K562 (cell line): Measurements from ENCODE around the gene USP24. TPM values are rescaled to one million over a fixed set of nuclear protein-coding genes. Genes with fewer than 3 reads are reported as not detected.

Source experiments
- ATAC-seq: fragments of 200-7000 bp; cut with Tn5 transposase; 3 replicates; pipeline ENCODE4 v1.9.1; 2020; ENCODE audit warnings: moderate library complexity
- BruUV-seq: library from RNA; stranded (reverse); fragments of 400-500 nt; replicated peaks from 2 replicates; lab custom pipeline; 2021; lab: Mats Ljungman, UMichigan
- CTCF ChIA-PET: fragments of 300-600 bp; formaldehyde crosslinking; extraction: SDS; loops from one replicate; lab custom pipeline; 2021; ENCODE audit warnings: low intra/inter-chr PET ratio; lab: Yijun Ruan, JAX
- POLR2A ChIA-PET: fragments of 300-600, 350-650 bp; sonication (Branson Sonifier 250); formaldehyde crosslinking; extraction: SDS; loops from one replicate; lab custom pipeline; 2021; ENCODE audit warnings: antibody characterized with exemption, inconsistent platforms; lab: Yijun Ruan, JAX
- DNase-seq, 4 experiments: peaks; one replicate each; pipeline versions ENCODE4 v3.0.0 to v3.0.0-alpha.2; 2011 to 2018; ENCODE audit warnings: low spot score in 3 of 4, mixed read lengths in 3 of 4; ENCODE audit errors: extremely low read depth in 1 of 4
- FAIRE-seq: peaks from 2 replicates; lab custom pipeline; 2011; peaks lifted over from hg19 to GRCh38; lab: Jason Lieb, UNC
- H2AFZ ChIP-seq: 2 replicates; pipeline ENCODE4 v1.6.0; 2011; ENCODE audit warnings: low read depth, low read length, control low read depth, inconsistent platforms
- H3K27ac ChIP-seq: fragments of 200-600 bp; 3 replicates; pipeline ENCODE4 v1.8.0; 2011; ENCODE audit warnings: low read depth, mild to moderate bottlenecking, control low read depth, inconsistent platforms, low read length, moderate library complexity, mixed read lengths; ENCODE audit errors: extremely low read depth
- H3K27me3 ChIP-seq, 2 experiments: fragments of 300-600 bp in 1 of 2; 2 replicates in 1 of 2; 3 replicates in 1 of 2; pipeline versions ENCODE4 v1.6.0 to v1.8.0; 2011; ENCODE audit warnings: inconsistent platforms in 2 of 2, low read length in 2 of 2, mild to moderate bottlenecking in 1 of 2, mixed read lengths in 1 of 2, moderate library complexity in 1 of 2; ENCODE audit not compliant: control insufficient read depth in 2 of 2, insufficient read depth in 2 of 2
- H3K36me3 ChIP-seq: fragments of 300-600 bp; 3 replicates; pipeline ENCODE4 v1.8.0; 2011; ENCODE audit warnings: mild to moderate bottlenecking, low read length, inconsistent platforms; ENCODE audit not compliant: control insufficient read depth, insufficient read depth
- H3K4me1 ChIP-seq, 2 experiments: fragments of 200-600 bp in 1 of 2; replicated peaks in 1 of 2; 2 replicates in 1 of 2; 3 replicates in 1 of 2; pipeline versions ENCODE4 v1.5.1 to v1.8.0; 2011; ENCODE audit warnings: inconsistent platforms in 2 of 2, low read length in 2 of 2, mild to moderate bottlenecking in 1 of 2, mixed read lengths in 1 of 2, moderate library complexity in 1 of 2; ENCODE audit not compliant: control insufficient read depth in 2 of 2, insufficient read depth in 2 of 2
- H3K4me2 ChIP-seq: 2 replicates; pipeline ENCODE4 v1.6.1; 2011; ENCODE audit warnings: low read length, control low read depth, inconsistent platforms, mixed read lengths; ENCODE audit not compliant: insufficient read depth
- H3K4me3 ChIP-seq: fragments of 200-600 bp; sonication (generic), shearing (Covaris generic); 2 replicates; pipeline ENCODE4 v1.5.1; 2016; ENCODE audit warnings: control low read depth, inconsistent platforms
- H3K79me2 ChIP-seq: fragments of 200-600 bp; 3 replicates; pipeline ENCODE4 v1.8.0; 2011; ENCODE audit warnings: low read length, inconsistent platforms; ENCODE audit not compliant: control insufficient read depth, insufficient read depth
- H3K9ac ChIP-seq, 2 experiments: 2 replicates each; pipeline versions ENCODE4 v1.6.0 to v1.6.1; 2011; ENCODE audit warnings: low read depth in 2 of 2, low read length in 2 of 2, control low read depth in 1 of 2, inconsistent platforms in 1 of 2, mild to moderate bottlenecking in 1 of 2, mixed read lengths in 1 of 2; ENCODE audit not compliant: insufficient read depth in 1 of 2
- H3K9me1 ChIP-seq: one replicate; pipeline ENCODE4 v1.6.0; 2011; ENCODE audit warnings: inconsistent platforms, mild to moderate bottlenecking, low read length, moderate library complexity; ENCODE audit not compliant: control insufficient read depth, insufficient read depth
- H3K9me3 ChIP-seq: replicated peaks from 2 replicates; pipeline ENCODE4 v1.5.1; 2011; ENCODE audit warnings: low read depth, low read length, inconsistent platforms; ENCODE audit not compliant: control insufficient read depth, insufficient read depth
- H4K20me1 ChIP-seq: replicated peaks from 2 replicates; pipeline ENCODE4 v1.6.1; 2011; ENCODE audit warnings: low read length, inconsistent platforms, mixed read lengths; ENCODE audit not compliant: control insufficient read depth, insufficient read depth
- DLX4 ChIP-seq: fragments of 250-450 bp; sonication (Bioruptor Pico); IDR thresholded peaks from 2 replicates; pipeline ENCODE4 v1.6.1; 2021; ENCODE audit warnings: mild to moderate bottlenecking
- E2F4 ChIP-seq: sonication (generic); formaldehyde crosslinking; IDR thresholded peaks from 2 replicates; pipeline ENCODE4 v1.8.0; 2022; ENCODE audit warnings: mild to moderate bottlenecking, low read depth, missing genetic modification reagents
- FOSL1 ChIP-seq: fragments of 200-800 bp; sonication (Bioruptor generic); conservative IDR thresholded peaks from 2 replicates; pipeline ENCODE4 v1.6.1; 2016; ENCODE audit warnings: missing genetic modification characterization, missing compliant biosample characterization
- HMG20A ChIP-seq: fragments of 450-650 bp; formaldehyde crosslinking; conservative IDR thresholded peaks from 2 replicates; pipeline ENCODE4 v1.4.0; 2020; ENCODE audit warnings: mild to moderate bottlenecking, mixed read lengths
- KDM1A ChIP-seq, 2 experiments: fragments of 450-650 bp; IDR thresholded peaks; 2 replicates each; pipeline ENCODE4 v1.6.1; 2016; ENCODE audit warnings: mild to moderate bottlenecking in 2 of 2
- PHTF2 ChIP-seq: fragments of 250-450 bp; sonication (Bioruptor Pico); IDR thresholded peaks from 2 replicates; pipeline ENCODE4 v1.5.0; 2021; ENCODE audit warnings: mild to moderate bottlenecking
- RFX7 ChIP-seq: fragments of 250-450 bp; sonication (Bioruptor Pico); IDR thresholded peaks from 2 replicates; pipeline ENCODE4 v1.5.1; 2021; ENCODE audit warnings: mild to moderate bottlenecking
- SIRT6 ChIP-seq: IDR thresholded peaks from one replicate; pipeline ENCODE4 v1.6.1; 2012; ENCODE audit warnings: low read depth, mild to moderate bottlenecking, control low read depth, inconsistent platforms, low read length, moderate library complexity
- TEAD2 ChIP-seq: fragments of 450-650 bp; IDR thresholded peaks from 2 replicates; pipeline ENCODE4 v1.6.1; 2016; ENCODE audit warnings: missing genetic modification characterization, control low read depth, missing compliant biosample characterization
- TGIF2 ChIP-seq: sonication (generic); formaldehyde crosslinking; IDR thresholded peaks from 2 replicates; pipeline ENCODE4 v1.8.1; 2022; ENCODE audit warnings: mild to moderate bottlenecking, missing genetic modification reagents, moderate library complexity
- ZBTB5 ChIP-seq: fragments of 450-650 bp; IDR thresholded peaks from 2 replicates; pipeline ENCODE4 v1.6.1; 2017; ENCODE audit warnings: antibody characterized with exemption
- ZNF551 ChIP-seq: fragments of 250-450 bp; sonication (Bioruptor Pico); IDR thresholded peaks from 2 replicates; pipeline ENCODE4 v1.5.0; 2021; ENCODE audit warnings: mild to moderate bottlenecking, moderate library complexity
- WGBS: fragments of 100-300 bp; shearing (Covaris generic); methylation state at CpG from one replicate; pipeline ENCODE4 v1.1.6; 2016; ENCODE audit warnings: low coverage, mixed read lengths; ENCODE audit not compliant: insufficient coverage; ENCODE audit errors: missing lambda C conversion rate; 5-methylcytosine and 5-hydroxymethylcytosine counted together
- in situ Hi-C: fragments of 300-500 bp; cut with MboI; formaldehyde crosslinking; loops from 4 replicates; pipeline ENCODE4 v1.15.0; 2018; ENCODE audit warnings: inconsistent platforms, mixed read lengths
- intact Hi-C: fragments of 100-400 bp; cut with micrococcal nuclease; formaldehyde crosslinking; loops from 2 replicates; pipeline ENCODE4 v1.14.2; 2022
- polyA plus RNA-seq, 8 experiments: library from polyadenylated mRNA; depleted of rRNA in 4 of 8; stranded (reverse) in 5 of 8; unstranded in 3 of 8; fragments of >200 nt; fragmentation: Nextera tagmentation in 2 of 8; fragmentation: Illumina TruSeq in 1 of 8; extraction: Ambion mirVana in 2 of 8; extraction: Trizol in 1 of 8; gene quantifications; 2 replicates each; pipeline versions ENCODE4 v1.2.1 to v1.2.3, GENCODE V29; 2011 to 2014; ENCODE audit warnings: inconsistent platforms in 1 of 8, missing spikeins in 1 of 8
- total RNA-seq, 7 experiments: library from RNA; depleted of rRNA in 6 of 7; stranded (reverse); fragments of >200 nt in 6 of 7; fragmentation: Illumina TruSeq in 2 of 7; extraction: Trizol in 2 of 7; gene quantifications; 2 replicates each; pipeline versions ENCODE4 v1.2.1 to v1.2.3, GENCODE V29; 2011 to 2021; ENCODE audit warnings: low replicate concordance in 1 of 7

The USP24 gene
- total and polyA plus RNA-seq, 9 of the 15 experiments (the other 6 are each of a cell fraction or from before 2014, with no cell fraction given): 7.7 to 62.6 (median 36.8) TPM

- Histone ChIP-seq H3K9ac (no peak overlapping the region), H3K9me1 (no peaks in the 10 kb centered on the region), H4K20me1 (no peaks in the 10 kb centered on the region), H2AFZ (no peak overlapping the region), H3K4me2 (no peak overlapping the region), H3K27ac (no peak overlapping the region), H3K4me1 (no peaks in the 10 kb centered on the region), H3K27me3 (no peaks in the 10 kb centered on the region), H3K36me3 (peaks cover 97% of the 10 kb centered on the region), H3K4me3 (no peak overlapping the region), H3K79me2 (no peaks in the 10 kb centered on the region), H3K9me3 (no peaks in the 10 kb centered on the region)
- FAIRE-seq (no peak), ATAC-seq (no peak), DNase-seq (no peak)
- 95% methylated on average over 7 of the region's 7 CpGs for WGBS
- no peak for TF ChIP-seq PHTF2 (CRISPR knock-in tag)
- TF ChIP-seq ZBTB5: no peak
- no peak for TF ChIP-seq KDM1A (IDR thresholded peaks at IDR 0.05)
- in situ Hi-C loops: no loop called here
- intact Hi-C loops: no loop called here
- ChIA-PET POLR2A (interaction anchor here (0.6 to 1.4 kb wide), 2 partner anchors 17 to 359 kb away, joined by 4 to 5 read pairs; no protein-coding TSS in a partner anchor), CTCF (no interaction called here)
- BruUV-seq: no TSS peak
Measured at GRCh38 chr1:55079651-55080050, 135.5 kb downstream of the USP24 start.

GRCh38 chr1:55078470-55078869, 136.7 kb downstream of the USP24 start:
- no peak for FAIRE-seq

More at GRCh38 chr1:55078470-55078869, 136.7 kb downstream of the USP24 start:
- Histone ChIP-seq H3K4me1 (no peaks in the 10 kb centered on the region), H3K9ac (no peak overlapping the region), H3K4me2 (no peak overlapping the region), H3K9me1 (no peaks in the 10 kb centered on the region), H3K36me3 (peaks cover 96% of the 10 kb centered on the region), H2AFZ (no peak overlapping the region), H3K9me3 (no peaks in the 10 kb centered on the region), H3K4me3 (no peak overlapping the region), H3K27ac (no peak overlapping the region), H3K27me3 (no peaks in the 10 kb centered on the region), H3K79me2 (no peaks in the 10 kb centered on the region), H4K20me1 (no peaks in the 10 kb centered on the region)
- WGBS: 88% methylated on average over 3 of the region's 3 CpGs
- BruUV-seq: no TSS peak
- ChIA-PET POLR2A (no interaction called here), CTCF (no interaction called here)
- ATAC-seq (no peak), DNase-seq (no peak)
- in situ Hi-C loops (no loop called here), intact Hi-C loops (no loop called here)
- TF ChIP-seq TGIF2: no peak
- no peak for TF ChIP-seq TEAD2 (tag)
- TF ChIP-seq HMG20A (CRISPR knock-in tag): no peak
- TF ChIP-seq SIRT6: no peak
- no peak for TF ChIP-seq ZNF551 (CRISPR knock-in tag)
- TF ChIP-seq FOSL1: no peak
- no peak for TF ChIP-seq E2F4 (CRISPR knock-in tag)
- TF ChIP-seq RFX7: no peak
- no peak for TF ChIP-seq DLX4
